ENCODE results near the gene NOLC1. TPM values are rescaled to one million over a fixed set of nuclear protein-coding genes. Genes with fewer than 3 reads are reported as not detected.

Gene NOLC1
- total RNA-seq, 4 donors from 2014 or later = 47.8 to 94.9 (median 77.9) TPM

DNA sequence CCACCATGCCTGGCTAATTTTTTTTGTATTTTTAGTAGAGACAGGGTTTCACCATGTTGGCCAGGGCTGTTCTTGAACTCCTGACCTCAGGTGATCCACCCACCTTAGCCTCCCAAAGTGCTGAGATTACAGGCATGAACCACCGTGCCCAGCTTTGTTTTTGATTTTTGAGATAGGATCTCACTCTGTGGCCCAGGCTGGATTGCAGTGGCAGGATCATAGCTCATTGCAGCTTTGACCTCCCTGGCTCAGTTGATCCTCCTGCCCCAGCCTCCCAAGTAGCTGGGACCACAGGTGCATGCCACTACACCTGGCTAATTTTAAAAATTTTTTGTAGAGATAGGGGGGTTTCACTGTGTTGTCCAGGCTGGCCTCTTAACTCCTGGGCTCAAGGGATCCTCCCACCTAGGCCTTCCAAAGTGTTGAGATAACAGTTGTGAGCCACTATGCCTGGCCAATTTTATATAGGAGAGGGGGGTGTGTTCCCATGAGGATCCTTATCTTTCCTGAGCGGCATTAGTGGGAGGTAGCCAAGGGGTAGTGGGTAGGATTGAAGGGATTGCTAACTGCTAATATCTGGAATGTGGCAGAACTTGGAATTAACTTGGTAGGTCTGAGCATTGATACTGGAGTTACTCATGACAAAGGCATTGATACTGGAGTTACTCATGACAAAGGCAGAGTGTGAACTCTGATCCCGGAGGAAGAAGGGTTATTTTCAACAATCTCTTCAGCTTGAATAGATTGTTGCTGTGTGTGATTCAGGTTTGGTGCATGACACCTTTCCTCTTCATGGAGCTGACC lies 1.0 kb upstream of the NOLC1 start:
- Histone ChIP-seq H3K36me3 (peaks cover 53% of the 10 kb centered on the region), H3K4me3 (peak overlapping the region; percentile 91), H3K27ac (peak overlapping the region; percentile 94), H3K4me1 (peaks cover 23% of the 10 kb centered on the region), H3K27me3 (no peaks in the 10 kb centered on the region), H3K9me3 (no peaks in the 10 kb centered on the region)
- no peak for TF ChIP-seq POLR2A (IDR thresholded peaks at IDR 0.05)
- TF ChIP-seq EP300 (IDR thresholded peaks at IDR 0.05) = no peak
- no peak for TF ChIP-seq POLR2AphosphoS5 (IDR thresholded peaks at IDR 0.05)
- no peak for TF ChIP-seq CTCF (IDR thresholded peaks at IDR 0.05)
- WGBS = 53% methylated on average over 3 of the region's 3 CpGs
- no peak for DNase-seq (ENCODE audit: low spot score in 2 of 2)

- Histone ChIP-seq H3K4me1 (peaks cover 23% of the 10 kb centered on the region), H3K36me3 (peaks cover 52% of the 10 kb centered on the region)
- no peak for DNase-seq (ENCODE audit: low spot score in 2 of 2)
Measured at GRCh38 chr10:102152545-102152890, 329 bp downstream of the NOLC1 start.

DNA sequence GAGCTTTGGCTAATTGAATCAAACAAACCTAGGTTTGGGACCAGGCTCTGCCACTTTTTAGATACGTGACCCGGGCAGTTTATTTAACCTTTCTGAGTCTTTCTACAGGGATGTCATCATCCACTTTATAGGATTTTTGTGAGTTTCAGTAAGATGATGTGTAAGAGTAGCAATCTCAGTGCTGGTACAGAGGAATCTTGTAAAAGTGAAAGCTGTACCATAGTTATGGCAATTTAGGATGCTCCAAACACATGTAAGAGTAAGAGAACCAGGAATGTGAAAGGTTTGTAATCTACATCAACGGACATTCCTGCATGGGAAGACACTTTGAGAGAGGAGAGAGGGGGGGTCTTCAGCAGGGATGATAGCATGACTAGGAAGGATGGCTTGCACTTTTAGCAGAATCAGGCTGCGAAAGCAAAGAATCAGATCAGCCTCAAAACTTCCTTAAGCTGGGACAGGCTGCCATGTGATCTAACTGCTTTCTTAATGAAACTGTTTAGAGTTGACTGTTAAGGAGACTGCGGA lies 968 bp downstream of the NOLC1 start:
- Histone ChIP-seq H3K4me1 (peaks cover 23% of the 10 kb centered on the region), H3K27me3 (no peaks in the 10 kb centered on the region), H3K36me3 (peaks cover 54% of the 10 kb centered on the region), H3K4me3 (peak overlapping the region; percentile 91), H3K27ac (peak overlapping the region; percentile 94), H3K9me3 (no peaks in the 10 kb centered on the region)
- no peak for TF ChIP-seq EP300 (IDR thresholded peaks at IDR 0.05)
- WGBS = 33% methylated on average over 5 of the region's 5 CpGs
- DNase-seq (ENCODE audit: low spot score in 2 of 2) = no peak

More at GRCh38 chr10:102152545-102152890, 329 bp downstream of the NOLC1 start:
- H3K27me3 ChIP-seq = no peaks in the 10 kb centered on the region
- H3K4me3 ChIP-seq = peak overlapping the region; percentile 91
- H3K27ac ChIP-seq = peak overlapping the region; percentile 94
- WGBS = 1% methylated on average over 19 of the region's 19 CpGs
- TF ChIP-seq CTCF (IDR thresholded peaks at IDR 0.05) = no peak
- no peak for TF ChIP-seq POLR2AphosphoS5 (IDR thresholded peaks at IDR 0.05)
- no peak for TF ChIP-seq POLR2A (IDR thresholded peaks at IDR 0.05)
- TF ChIP-seq EP300 (IDR thresholded peaks at IDR 0.05) = no peak
- H3K9me3 ChIP-seq = no peaks in the 10 kb centered on the region

DNA sequence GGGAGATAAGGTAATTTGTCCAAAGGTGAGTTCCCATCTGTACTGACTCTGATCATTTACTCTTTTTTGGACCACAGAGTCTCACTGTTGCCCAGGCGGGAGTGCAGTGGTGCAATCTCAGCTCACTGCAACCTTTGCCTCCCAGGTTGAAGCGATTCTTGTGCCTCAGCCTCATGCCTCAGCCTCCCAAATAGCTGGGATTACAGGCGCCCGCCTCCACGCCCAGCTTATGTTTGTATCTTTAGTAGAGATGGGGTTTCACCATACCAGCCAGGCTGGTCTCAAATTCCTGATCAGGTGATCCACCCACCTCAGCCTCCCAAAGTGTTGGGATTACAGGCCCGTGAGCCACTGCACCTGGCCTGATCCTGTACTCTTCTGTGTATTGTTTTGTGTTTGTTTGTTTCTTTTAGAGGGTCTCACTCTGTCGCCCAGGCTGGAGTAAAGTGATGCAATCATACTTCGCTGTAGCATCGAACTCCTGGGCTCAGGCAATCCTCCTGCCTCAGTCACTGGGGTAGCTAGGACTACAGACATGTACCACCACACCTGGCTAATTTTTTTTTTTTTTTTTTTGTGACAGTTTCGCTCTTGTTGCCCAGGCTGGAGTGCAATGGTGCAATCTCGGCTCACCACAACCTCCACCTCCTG lies 2.4 kb downstream of the NOLC1 start:
- no peak for DNase-seq (ENCODE audit: low spot score in 2 of 2)
- no peak for TF ChIP-seq POLR2A (IDR thresholded peaks at IDR 0.05)
- TF ChIP-seq EP300 (IDR thresholded peaks at IDR 0.05) = no peak
- TF ChIP-seq POLR2AphosphoS5 (IDR thresholded peaks at IDR 0.05) = no peak
- TF ChIP-seq CTCF (IDR thresholded peaks at IDR 0.05) = no peak
- Histone ChIP-seq H3K9me3 (no peaks in the 10 kb centered on the region), H3K4me1 (peaks cover 23% of the 10 kb centered on the region), H3K36me3 (peaks cover 54% of the 10 kb centered on the region), H3K4me3 (no peak overlapping the region), H3K27me3 (no peaks in the 10 kb centered on the region), H3K27ac (no peak overlapping the region)
- WGBS = 96% methylated on average over 11 of the region's 11 CpGs

DNA sequence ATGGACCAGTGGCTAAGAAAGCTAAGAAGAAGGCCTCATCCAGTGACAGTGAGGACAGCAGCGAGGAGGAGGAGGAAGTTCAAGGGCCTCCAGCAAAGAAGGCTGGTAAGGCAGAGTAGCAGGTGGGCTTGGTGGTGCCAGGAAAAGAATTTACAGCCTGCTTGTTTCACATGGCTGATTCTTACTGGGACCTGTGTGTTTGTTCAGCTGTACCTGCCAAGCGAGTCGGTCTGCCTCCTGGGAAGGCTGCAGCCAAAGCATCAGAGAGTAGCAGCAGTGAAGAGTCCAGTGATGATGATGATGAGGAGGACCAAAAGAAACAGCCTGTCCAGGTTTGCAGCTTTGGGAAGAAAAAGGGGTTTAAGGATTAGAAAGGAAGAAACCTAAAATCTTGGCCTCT lies 5.0 kb downstream of the NOLC1 start:
- Histone ChIP-seq H3K27me3 (no peaks in the 10 kb centered on the region), H3K36me3 (peaks cover 73% of the 10 kb centered on the region), H3K9me3 (no peaks in the 10 kb centered on the region), H3K4me1 (peaks cover 14% of the 10 kb centered on the region), H3K27ac (no peak overlapping the region), H3K4me3 (no peak overlapping the region)
- WGBS = 75% methylated on average over 3 of the region's 3 CpGs
- no peak for DNase-seq (ENCODE audit: low spot score in 2 of 2)
- TF ChIP-seq POLR2AphosphoS5 (IDR thresholded peaks at IDR 0.05) = no peak
- TF ChIP-seq POLR2A (IDR thresholded peaks at IDR 0.05) = no peak
- no peak for TF ChIP-seq CTCF (IDR thresholded peaks at IDR 0.05)
- TF ChIP-seq EP300 (IDR thresholded peaks at IDR 0.05) = no peak

Measured in suprapubic skin (tissue), 4 donors.